ENCODE data around the gene VPS11.
"Not testable (repeated sequence)": the region's sequence is repeated elsewhere in the genome, so short reads cannot be mapped to it uniquely, and the experiment has no call there.

VPS11 gene

GRCh38 chr11:119067371-119068222 lies at the start of gene VPS11:
Gene VPS11, plus strand, starts transcription at chr11:119067818. Its CDS starts 6 bp downstream, at chr11:119067824.
- DNase-seq (ENCODE audit: low read depth in 2 of 2, low spot score in 1 of 2) = peak; percentile 96

- DNase-seq (ENCODE audit: low read depth in 2 of 2, low spot score in 1 of 2) = peak; percentile 83 to 90
These were observed 49.3 kb upstream of the VPS11 start, which contains the start of the genes RPS25 and TRAPPC4 for GRCh38 chr11:119018074-119018938. Gene RPS25, minus strand, starts transcription at chr11:119018343. Its CDS starts 59 bp downstream, at chr11:119018284. Gene TRAPPC4, plus strand, starts transcription at chr11:119018766. Its CDS starts 30 bp downstream, at chr11:119018796.

- no peak for DNase-seq (ENCODE audit: low read depth in 2 of 2, low spot score in 1 of 2)
These were observed 47.6 kb upstream of the VPS11 start for GRCh38 chr11:119019996-119020395.

- no peak for DNase-seq (ENCODE audit: low read depth in 2 of 2, low spot score in 1 of 2)
These were observed 46.0 kb upstream of the VPS11 start for GRCh38 chr11:119021631-119022030.

DNA sequence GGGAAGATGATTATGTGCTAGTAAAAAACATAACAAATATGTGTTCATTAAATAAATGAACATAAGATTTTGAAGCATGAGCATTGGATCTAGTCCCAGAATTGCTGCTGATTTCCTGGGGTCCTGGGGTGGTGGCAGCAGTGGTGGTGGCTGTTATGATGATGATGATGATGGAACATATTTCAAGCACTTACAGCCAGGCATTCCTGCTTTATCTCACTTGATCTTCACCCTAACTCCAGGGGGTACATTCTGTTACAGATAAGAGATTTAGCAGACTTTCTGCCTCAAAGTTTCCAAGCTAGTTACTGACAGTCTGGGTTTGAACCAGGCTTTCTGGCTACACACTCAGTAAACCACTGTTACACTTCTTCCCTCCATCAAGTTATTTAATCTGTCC lies 43.9 kb upstream of the VPS11 start:
- no peak for DNase-seq (ENCODE audit: low read depth in 2 of 2, low spot score in 1 of 2)

DNA sequence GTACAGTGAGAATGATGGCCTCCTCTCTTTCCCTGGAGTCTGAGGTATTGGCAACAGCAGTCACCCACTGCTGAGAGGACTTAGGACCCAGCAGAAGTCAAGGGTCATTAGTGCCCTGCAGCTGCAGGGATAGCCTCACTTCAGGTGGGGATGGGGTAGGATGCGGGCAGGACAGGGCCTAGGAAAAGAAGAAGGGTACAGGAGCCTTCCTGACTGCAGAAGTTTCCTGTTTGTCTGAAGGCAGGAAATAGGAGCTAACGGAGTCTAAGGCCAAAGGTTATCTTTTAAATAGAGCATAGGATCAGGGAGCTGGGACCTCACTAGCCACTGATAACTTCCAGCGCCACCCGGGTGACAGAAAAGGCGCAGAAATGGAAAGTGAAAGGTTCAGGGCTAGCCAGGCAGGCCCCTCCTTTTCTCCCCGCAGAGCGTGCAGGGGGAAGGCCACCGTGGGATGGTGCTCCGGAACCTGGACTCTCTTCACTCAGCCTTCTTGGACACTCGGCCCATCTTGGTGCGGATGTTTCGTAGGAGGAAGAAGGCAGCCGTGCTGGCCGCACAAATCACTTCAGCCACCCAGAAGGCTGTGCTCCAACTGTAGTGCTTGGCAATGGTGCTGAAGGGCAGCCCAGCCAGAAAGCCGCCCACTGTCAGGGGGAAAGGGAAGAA lies 43.1 kb upstream of the VPS11 start:
- no peak for DNase-seq (ENCODE audit: low read depth in 2 of 2, low spot score in 1 of 2)

GRCh38 chr11:119025099-119025473 lies 42.5 kb upstream of the VPS11 start:
- no peak for DNase-seq (ENCODE audit: low read depth in 2 of 2, low spot score in 1 of 2)

GRCh38 chr11:119025541-119025940 lies 42.1 kb upstream of the VPS11 start:
- DNase-seq (ENCODE audit: low read depth in 2 of 2, low spot score in 1 of 2) = no peak

GRCh38 chr11:119025978-119026766 lies 41.4 kb upstream of the VPS11 start:
- DNase-seq (ENCODE audit: low read depth in 2 of 2, low spot score in 1 of 2) = no peak

GRCh38 chr11:119026970-119027369 lies 40.6 kb upstream of the VPS11 start:
- DNase-seq (ENCODE audit: low read depth in 2 of 2, low spot score in 1 of 2) = no peak

GRCh38 chr11:119027561-119028345 lies 39.9 kb upstream of the VPS11 start:
- no peak for DNase-seq (ENCODE audit: low read depth in 2 of 2, low spot score in 1 of 2)

DNA sequence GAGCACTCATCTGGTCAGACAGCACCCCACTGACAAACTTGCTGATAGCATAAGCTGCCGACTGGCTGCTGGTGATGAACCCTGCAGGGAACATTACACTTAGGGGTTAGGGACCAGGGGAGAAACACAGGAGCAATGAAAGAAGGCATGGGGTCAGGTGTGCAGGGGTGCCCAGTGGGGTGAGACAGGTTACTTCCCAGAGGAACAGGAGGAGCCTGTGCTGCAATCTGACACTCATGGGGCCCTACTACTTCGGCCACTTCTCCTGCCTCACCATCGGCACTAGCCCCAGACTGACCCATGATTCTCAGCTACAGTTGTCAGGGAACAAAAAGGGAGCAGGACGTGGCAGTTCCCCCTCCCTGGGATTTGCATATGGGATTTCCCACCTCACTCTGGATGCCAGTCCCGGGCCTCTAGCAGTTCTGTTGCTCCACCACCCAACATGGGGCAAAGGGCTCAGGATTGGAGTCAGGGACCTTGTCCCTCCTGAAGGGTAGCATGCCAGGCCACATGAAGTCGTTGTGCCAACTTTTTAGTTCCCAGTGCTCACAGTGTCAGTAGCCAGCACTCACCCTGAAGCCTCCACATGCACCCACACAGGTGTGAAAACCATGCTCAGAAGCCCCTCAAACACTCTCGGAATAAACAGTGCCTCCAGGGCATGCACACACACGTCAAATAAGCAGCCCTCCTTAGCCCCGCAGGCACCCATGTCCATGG lies 39.1 kb upstream of the VPS11 start:
- no peak for DNase-seq (ENCODE audit: low read depth in 2 of 2, low spot score in 1 of 2)

DNA sequence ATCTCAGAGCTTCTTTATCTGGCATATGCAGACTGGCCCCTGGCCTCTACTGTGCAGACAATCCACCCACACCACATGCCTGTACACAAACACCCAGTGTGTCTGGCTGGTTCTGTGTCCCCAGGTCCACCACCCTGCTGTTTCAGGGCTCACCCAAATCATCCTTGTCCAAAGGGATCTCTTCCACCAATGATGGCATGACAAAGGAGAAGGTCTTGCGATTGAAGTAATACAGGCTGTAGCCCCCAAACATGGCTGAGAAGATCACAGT lies 38.6 kb upstream of the VPS11 start:
- no peak for DNase-seq (ENCODE audit: low read depth in 2 of 2, low spot score in 1 of 2)

- no peak for DNase-seq (ENCODE audit: low read depth in 2 of 2, low spot score in 1 of 2)
These were observed 38.1 kb upstream of the VPS11 start for GRCh38 chr11:119029340-119030028.

GRCh38 chr11:119030029-119030328 lies 37.6 kb upstream of the VPS11 start:
- no peak for DNase-seq (ENCODE audit: low read depth in 2 of 2, low spot score in 1 of 2)

- DNase-seq (ENCODE audit: low read depth in 2 of 2, low spot score in 1 of 2) = peak; percentile 98
These were observed 37.1 kb upstream of the VPS11 start, which contains the start of gene SLC37A4 for GRCh38 chr11:119030329-119031047. Gene SLC37A4, minus strand, starts transcription at chr11:119030877.

GRCh38 chr11:119031912-119032280 lies 35.7 kb upstream of the VPS11 start:
- DNase-seq (ENCODE audit: low read depth in 2 of 2, low spot score in 1 of 2) = no peak

GRCh38 chr11:119033421-119033820 lies 34.2 kb upstream of the VPS11 start:
- not testable (repeated sequence) for DNase-seq (ENCODE audit: low read depth in 2 of 2, low spot score in 1 of 2)

Data from stimulated activated CD8-positive, alpha-beta memory T cell treated with anti-CD3 and anti-CD28 coated beads, Interleukin-4, amount 100 ng/mL, for 4 hours (primary cell).